Neutrophil (primary cell): Measurements from ENCODE around the gene PRKG1.

ENCODE experiments used
- H3K27ac ChIP-seq: fragments of 200-600 bp; sonication (generic); 2 replicates; pipeline ENCODE4 v1.5.1; 2016; ENCODE audit warnings: mild to moderate bottlenecking, moderate library complexity
- H3K27me3 ChIP-seq: fragments of 200-600 bp; sonication (generic); 2 replicates; pipeline ENCODE4 v1.6.0; 2016; ENCODE audit warnings: mild to moderate bottlenecking
- H3K36me3 ChIP-seq: fragments of 200-600 bp; sonication (generic); 2 replicates; pipeline ENCODE4 v1.5.1; 2017
- H3K4me1 ChIP-seq, 2 experiments: fragments of 200-600 bp in 1 of 2; sonication (generic) in 1 of 2; 1 replicate in 1 of 2; 2 replicates in 1 of 2; pipeline versions ENCODE4 v1.5.1 to v1.6.1; 2013 to 2016; ENCODE audit warnings: low read depth in 1 of 2, low read length in 1 of 2, mild to moderate bottlenecking in 1 of 2, moderate library complexity in 1 of 2; ENCODE audit not compliant: control insufficient read depth in 1 of 2, insufficient read depth in 1 of 2
- H3K4me3 ChIP-seq, 2 experiments: fragments of 200-600 bp in 1 of 2; sonication (generic) in 1 of 2; 1 replicate in 1 of 2; 2 replicates in 1 of 2; pipeline ENCODE4 v1.5.1; 2013 to 2016; ENCODE audit warnings: low read depth in 1 of 2, low read length in 1 of 2, mild to moderate bottlenecking in 1 of 2, moderate library complexity in 1 of 2
- H3K9me3 ChIP-seq: fragments of 200-600 bp; sonication (generic); 2 replicates; pipeline ENCODE4 v1.5.1; 2016
- CTCF ChIP-seq: fragments of 200-600 bp; sonication (generic); IDR thresholded peaks from 2 replicates; pipeline ENCODE4 v1.5.1; 2016; ENCODE audit warnings: antibody characterized with exemption

PRKG1 gene

GRCh38 chr10:51171946-51172345 is 97.7 kb downstream of the PRKG1 start:
- H3K36me3 ChIP-seq: no peaks in the 10 kb centered on the region
- H3K4me3 ChIP-seq: no peak overlapping the region
- no peaks in the 10 kb centered on the region for H3K27me3 ChIP-seq
- H3K9me3 ChIP-seq: no peaks in the 10 kb centered on the region
- no peaks in the 10 kb centered on the region for H3K4me1 ChIP-seq
- TF ChIP-seq CTCF: no peak
- H3K27ac ChIP-seq: no peak overlapping the region

- no peak overlapping the region for H3K4me3 ChIP-seq
- no peak for TF ChIP-seq CTCF
- H3K9me3 ChIP-seq: no peaks in the 10 kb centered on the region
- H3K27ac ChIP-seq: no peak overlapping the region
- H3K36me3 ChIP-seq: no peaks in the 10 kb centered on the region
- no peaks in the 10 kb centered on the region for H3K4me1 ChIP-seq
- H3K27me3 ChIP-seq: no peaks in the 10 kb centered on the region
Measured at GRCh38 chr10:51176976-51177695, 102.8 kb downstream of the PRKG1 start.

GRCh38 chr10:51178634-51179033 is 104.3 kb downstream of the PRKG1 start:
- no peaks in the 10 kb centered on the region for H3K36me3 ChIP-seq
- no peaks in the 10 kb centered on the region for H3K27me3 ChIP-seq
- H3K4me1 ChIP-seq: no peaks in the 10 kb centered on the region
- H3K27ac ChIP-seq: no peak overlapping the region
- no peaks in the 10 kb centered on the region for H3K9me3 ChIP-seq
- no peak for TF ChIP-seq CTCF
- H3K4me3 ChIP-seq: no peak overlapping the region

GRCh38 chr10:51180141-51180540 is 105.9 kb downstream of the PRKG1 start:
- H3K27me3 ChIP-seq: no peaks in the 10 kb centered on the region
- H3K9me3 ChIP-seq: no peaks in the 10 kb centered on the region
- no peaks in the 10 kb centered on the region for H3K36me3 ChIP-seq
- no peaks in the 10 kb centered on the region for H3K4me1 ChIP-seq
- TF ChIP-seq CTCF: no peak
- no peak overlapping the region for H3K4me3 ChIP-seq
- H3K27ac ChIP-seq: no peak overlapping the region

GRCh38 chr10:51183783-51184182 is 109.5 kb downstream of the PRKG1 start:
- no peaks in the 10 kb centered on the region for H3K9me3 ChIP-seq
- H3K27ac ChIP-seq: no peak overlapping the region
- no peak for TF ChIP-seq CTCF
- no peaks in the 10 kb centered on the region for H3K36me3 ChIP-seq
- H3K4me3 ChIP-seq: no peak overlapping the region
- no peaks in the 10 kb centered on the region for H3K4me1 ChIP-seq
- H3K27me3 ChIP-seq: no peaks in the 10 kb centered on the region
